ENCODE results near the gene FOS.
A peak's percentile ranks its signal among the peaks of the same experiment; 100 is the strongest.
"Not testable (repeated sequence)": the region's sequence is repeated elsewhere in the genome, so short reads cannot be mapped to it uniquely, and the experiment has no call there.

FOS gene

DNA sequence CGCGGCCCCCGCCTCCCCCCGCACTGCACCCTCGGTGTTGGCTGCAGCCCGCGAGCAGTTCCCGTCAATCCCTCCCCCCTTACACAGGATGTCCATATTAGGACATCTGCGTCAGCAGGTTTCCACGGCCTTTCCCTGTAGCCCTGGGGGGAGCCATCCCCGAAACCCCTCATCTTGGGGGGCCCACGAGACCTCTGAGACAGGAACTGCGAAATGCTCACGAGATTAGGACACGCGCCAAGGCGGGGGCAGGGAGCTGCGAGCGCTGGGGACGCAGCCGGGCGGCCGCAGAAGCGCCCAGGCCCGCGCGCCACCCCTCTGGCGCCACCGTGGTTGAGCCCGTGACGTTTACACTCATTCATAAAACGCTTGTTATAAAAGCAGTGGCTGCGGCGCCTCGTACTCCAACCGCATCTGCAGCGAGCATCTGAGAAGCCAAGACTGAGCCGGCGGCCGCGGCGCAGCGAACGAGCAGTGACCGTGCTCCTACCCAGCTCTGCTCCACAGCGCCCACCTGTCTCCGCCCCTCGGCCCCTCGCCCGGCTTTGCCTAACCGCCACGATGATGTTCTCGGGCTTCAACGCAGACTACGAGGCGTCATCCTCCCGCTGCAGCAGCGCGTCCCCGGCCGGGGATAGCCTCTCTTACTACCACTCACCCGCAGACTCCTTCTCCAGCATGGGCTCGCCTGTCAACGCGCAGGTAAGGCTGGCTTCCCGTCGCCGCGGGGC is at the start of gene FOS:
FOS (plus strand) TSS at position 407 of the 731 bp plus-strand sequence; CDS start at position 562, 155 bp downstream.
- peak; percentile 90 to 91 for DNase-seq

DNA sequence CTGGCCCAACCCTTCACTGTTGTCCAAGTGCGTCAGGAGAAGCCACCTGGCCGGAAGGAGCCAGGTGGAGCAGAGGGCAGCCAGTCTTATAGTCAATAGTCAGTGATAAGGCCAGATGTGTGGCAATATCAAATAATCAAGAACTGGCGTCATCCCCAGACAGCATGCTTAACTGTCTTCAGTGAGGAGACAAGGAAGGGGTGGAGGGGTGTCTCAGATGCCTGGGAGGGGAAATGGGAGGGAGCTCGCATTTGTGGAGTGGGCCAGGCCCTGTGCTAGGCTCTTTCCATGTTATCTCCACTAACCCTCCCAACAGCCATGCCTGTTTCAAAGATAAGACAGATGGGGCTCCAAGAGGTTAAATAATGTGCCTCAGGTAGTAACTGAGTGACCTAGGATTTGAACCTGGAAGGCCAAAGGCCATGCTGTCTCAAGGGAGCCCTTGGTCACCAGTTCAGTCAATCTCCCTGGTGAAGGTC is 48.9 kb upstream of the FOS start:
- no peak for DNase-seq

DNA sequence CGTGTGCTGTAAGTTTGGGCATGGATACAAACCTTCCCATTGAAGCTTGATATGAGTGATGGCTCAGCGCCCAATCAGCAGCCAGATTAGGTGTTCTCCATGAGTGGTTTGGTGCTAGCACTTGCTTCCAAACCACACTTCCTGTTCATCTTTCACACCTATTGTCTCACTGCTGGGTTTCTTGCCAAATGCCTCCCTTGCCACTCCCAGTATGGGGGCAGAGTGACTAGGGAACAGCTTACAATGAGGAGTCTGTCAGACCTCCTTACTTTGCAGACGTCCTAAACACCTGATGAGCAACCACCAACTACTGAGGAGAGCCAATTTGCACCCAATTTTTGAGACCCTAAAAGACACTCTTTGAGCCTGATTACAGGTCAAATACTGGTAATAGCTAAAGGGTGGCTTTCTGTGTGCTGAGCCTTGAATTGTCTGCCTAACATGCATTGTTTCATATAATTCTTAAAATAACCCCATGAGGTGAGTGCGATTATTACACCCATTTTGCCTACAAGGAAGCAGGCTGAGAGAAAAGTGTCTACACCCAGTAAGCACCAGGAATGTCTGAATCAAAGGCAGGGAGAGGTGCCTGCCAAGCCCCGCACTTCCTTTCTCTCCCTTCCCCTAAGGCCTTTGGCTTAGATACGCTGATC is 48.4 kb upstream of the FOS start:
- DNase-seq, result peak in 1 of 2 experiments; percentile 25

DNA sequence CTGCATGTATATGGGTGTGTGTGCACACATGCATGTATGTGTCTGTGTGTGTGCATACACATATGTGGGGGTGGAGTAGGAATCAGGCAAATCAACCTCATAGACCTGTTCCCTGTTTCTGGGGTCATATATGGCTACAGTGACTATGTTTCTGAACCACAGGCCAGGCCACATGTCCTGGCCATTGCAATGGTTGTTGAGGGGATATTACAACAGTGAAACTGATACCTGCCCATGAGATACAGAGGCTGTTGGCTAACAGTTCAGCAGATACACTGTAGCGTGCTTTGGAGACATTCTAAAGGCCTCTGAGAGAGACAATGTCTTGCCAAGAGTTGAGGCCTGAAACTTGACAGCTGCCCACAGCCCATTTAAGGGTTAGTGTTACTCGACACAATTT is 47.3 kb upstream of the FOS start:
- no peak for DNase-seq

DNA sequence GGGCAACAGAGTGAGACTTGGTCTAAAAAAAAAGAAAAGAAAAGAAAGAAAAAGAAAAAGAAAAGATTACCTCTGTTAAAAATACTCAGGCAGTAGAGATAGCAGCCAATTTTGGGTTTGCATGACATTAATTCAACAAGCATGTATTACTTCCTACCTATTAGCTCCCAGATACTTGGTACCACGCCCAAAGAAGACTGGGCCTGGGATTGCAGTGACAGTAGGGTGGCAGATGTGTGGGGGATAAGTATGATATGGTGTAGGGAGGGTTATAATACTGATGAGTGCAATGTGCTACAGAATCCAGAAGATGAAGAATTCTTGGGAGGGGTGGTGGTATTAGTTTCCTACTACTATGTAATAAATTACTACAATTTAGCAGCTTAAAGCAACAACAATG is 46.4 kb upstream of the FOS start:
- no peak for DNase-seq

DNA sequence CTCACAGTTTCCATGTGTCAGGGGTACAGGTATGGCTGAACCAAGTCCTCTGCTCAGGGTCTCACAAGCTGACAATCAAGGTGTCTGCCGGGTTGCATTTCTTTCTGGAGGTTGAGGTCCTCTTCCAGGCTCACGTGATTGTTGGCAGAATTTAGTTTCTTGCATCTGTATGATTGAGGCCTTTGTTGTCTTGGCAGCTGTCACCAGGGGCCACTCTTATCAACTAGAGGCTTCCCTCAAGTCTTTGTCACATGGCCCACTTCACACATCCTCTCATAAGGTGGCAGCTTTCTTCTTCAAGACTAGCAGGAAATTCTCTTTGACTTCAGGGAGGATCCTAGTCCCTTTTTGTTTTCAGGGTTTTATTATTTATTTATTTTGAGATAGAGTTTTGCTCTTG is 46.0 kb upstream of the FOS start:
- DNase-seq, result no peak

DNA sequence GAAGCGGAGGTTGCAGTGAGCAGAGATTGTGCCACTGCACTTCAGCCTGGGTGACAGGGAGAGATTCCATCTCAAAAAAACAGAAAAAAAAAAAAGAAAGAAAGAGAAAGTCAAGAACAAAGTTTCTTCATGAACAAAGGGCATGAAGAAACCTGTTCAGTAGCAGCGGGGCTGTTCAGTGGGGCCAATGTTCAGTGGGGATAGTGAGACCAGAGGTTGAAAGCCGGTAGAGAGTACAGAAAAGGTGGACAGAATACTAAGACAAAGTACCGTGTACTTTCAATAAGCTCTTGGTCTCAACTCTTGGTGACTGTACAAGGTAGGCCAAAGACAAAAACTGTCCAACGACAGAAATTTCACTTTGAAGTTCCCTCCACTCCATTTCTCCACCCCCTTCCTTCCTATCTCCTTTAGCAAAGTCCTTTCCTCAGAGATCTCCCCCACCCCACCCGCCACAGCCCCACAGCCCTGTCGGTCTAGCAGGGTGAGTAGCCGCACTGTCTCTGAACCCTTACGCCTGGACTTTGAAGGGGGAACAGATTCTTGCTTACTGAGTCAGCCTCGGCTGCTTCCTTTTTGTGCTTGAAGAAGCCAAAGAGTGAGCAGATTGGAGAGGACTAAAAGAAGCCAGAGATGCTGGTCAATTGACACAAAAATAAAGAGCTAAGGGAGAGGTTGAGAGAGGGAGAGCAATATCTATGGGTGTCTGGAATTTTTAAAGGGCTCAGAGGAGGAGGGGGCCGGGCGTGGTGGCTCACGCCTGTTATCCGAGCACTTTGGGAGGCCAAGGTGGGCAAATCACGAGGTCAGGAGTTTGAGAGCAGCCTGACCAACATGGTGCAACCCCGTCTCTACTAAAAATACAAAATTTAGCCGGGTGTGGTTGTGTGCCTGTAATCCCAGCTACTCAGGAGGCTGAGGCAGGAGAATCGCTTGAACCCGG is 44.2 kb upstream of the FOS start:
- no peak for DNase-seq

DNA sequence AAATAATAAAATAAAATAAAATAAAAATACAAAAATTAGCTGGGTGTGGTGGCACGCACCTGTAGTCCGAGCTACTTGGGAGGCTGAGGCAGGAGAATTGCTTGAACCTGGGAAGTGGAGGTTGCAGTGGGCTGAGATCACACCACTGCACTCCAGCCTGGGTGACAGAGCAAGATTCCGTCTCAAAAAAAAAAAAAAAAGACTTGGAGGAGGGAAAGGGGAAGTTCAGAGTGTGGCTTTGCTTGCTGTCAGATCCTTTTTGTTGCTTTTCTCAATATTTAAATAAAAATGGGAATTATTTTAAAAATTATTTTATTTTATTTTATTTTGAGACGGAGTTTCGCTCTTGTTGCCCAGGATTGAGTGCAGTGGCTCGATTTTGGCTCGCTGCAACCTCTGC is 43.4 kb upstream of the FOS start:
- DNase-seq, result not testable (repeated sequence)

DNA sequence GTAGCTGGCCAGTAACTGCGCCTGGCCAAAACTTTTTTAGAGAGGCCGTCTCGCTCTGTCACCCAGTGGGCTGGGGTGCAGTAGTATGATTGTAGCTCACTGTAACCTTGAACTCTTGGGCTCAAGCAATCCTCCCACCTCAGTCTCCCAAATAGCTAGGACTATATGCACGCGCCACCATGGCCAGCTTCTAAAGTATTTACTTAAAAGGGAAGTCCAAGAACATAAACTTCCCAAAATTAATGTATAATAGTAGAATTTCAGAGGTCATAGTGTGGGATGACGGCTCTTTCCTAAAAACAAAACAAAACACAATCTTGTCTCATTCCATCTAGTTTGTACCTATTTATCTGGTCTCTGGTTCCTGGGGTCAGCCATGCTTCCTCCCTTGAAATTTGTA is 42.2 kb upstream of the FOS start:
- no peak for DNase-seq

DNA sequence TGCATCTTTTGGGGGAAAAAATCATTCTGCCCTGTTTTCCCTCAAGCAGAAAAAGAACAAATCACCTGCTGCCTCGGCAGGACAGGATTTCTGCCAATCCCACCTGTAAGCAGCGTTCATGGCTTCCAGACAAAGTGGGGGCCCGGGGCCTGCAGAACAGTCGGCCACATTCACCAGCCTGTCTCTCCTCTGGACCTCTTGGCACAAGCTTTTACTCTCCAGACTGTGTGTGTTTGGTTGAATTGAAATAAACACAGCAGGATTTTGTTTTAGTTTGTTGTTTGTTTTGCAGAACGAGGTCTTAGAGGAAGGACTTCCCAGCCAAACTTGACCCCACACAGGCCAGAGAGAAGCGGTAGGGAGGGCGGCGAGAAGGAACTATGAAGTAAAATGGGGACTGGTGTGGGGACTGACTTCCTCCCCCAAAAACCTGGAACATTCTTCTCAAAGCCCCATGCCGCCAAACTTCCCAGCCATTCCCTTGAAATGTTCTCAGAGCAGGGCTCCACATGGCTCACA is 41.7 kb upstream of the FOS start:
- DNase-seq, result no peak

DNA sequence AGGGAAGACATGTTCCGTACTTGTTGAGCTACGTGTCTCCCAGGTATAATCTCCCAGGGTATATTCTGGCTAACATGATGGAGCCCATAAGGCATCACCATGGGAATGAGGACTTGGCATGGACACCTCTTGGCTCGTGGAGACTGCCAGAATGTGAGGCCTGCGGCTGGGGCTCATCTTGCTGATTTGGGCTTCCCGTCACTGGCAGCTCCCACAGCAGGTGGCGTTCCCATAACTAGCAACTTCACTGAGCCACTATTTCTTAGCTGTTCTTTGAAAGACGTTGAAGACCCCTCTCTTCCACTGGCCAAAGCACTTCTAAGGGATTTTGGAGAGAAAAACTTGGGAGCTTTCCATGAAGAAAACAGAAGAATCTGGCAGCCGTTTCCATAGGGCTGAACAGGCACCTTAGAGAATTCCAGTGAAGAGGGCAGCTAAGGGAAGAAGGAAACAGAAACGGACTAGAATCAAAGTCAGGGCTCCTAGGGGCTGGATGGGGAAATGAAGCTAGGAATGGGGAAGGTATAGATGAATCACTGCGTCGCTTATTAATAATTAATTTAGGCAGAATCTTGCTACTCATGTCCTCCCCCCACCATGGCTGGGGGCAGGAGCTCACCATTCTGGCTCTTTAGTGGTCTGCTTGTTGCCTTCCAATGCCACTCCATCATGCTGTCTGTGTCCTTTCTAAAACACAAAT is 39.7 kb upstream of the FOS start:
- no peak for DNase-seq

DNA sequence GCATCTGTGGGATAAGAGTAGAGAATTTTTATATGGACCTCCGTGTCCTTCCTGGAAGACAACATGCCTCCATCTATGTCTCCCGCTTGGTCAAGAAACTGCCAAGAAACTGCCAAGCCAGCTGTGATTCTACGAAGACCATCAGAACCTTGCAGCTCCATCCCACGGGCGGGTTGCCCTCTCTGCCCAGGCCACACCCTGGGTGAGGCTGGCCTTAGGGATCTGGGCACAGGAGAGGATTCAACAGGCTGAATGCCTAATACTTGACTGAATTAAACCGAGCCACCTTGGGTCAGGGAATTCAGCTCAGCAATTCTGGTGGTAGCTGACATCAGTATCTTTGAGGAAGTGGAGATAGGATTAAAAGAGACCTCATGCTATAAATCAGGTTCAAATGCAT is 37.8 kb upstream of the FOS start:
- no peak for DNase-seq

DNA sequence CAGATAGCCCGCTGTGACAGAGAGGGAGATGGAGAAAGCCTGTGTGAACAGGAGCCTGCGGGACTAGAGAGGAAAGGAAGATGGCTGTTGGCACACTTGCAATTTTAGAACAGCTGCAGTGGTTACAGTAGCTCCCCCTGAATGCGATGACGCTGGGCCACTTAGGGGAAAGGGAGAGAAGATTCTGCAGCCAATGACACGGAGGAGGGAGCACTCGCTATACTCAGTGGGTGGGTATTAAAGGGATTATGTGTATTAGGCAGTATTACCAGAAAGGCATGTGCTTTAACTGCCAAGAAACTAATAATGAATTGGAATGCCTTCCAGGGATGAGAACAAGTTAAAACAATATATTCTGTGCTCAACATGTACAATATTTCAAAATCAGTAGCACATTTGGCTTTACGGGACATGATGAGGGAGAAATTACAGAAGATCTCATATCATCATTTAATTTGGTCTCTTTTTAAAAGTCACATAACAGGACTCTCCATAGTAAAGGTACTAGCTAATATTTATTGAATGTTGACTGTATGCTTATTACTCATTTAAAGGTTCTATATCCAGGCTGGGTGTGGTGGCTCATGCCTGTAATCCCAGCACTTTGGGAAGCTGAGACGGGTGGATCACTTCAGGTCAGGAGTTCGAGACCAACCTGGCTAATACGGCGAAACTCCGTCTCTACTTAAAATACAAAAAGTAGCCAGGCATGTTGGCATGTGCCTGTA is 35.9 kb upstream of the FOS start:
- peak; percentile 26 to 45 for DNase-seq

DNA sequence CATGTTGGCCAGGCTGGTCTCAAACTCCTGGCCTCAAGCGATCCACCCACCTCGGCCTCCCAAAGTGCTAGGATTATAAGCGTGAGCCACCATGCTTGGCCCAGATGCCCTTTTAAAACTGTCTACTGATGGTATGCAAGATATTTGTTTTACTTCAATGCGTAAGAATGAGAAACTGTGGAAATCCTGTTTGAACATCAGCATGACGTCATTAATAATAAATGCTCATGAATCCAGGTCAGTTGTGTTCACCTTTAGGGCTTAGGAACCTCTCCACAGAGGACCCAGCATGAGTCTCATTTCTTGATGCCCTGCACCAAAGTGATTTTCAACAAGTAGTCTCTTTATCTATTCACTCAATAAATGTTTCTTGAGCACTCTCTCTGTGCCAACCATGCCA is 34.5 kb upstream of the FOS start:
- no peak for DNase-seq

DNA sequence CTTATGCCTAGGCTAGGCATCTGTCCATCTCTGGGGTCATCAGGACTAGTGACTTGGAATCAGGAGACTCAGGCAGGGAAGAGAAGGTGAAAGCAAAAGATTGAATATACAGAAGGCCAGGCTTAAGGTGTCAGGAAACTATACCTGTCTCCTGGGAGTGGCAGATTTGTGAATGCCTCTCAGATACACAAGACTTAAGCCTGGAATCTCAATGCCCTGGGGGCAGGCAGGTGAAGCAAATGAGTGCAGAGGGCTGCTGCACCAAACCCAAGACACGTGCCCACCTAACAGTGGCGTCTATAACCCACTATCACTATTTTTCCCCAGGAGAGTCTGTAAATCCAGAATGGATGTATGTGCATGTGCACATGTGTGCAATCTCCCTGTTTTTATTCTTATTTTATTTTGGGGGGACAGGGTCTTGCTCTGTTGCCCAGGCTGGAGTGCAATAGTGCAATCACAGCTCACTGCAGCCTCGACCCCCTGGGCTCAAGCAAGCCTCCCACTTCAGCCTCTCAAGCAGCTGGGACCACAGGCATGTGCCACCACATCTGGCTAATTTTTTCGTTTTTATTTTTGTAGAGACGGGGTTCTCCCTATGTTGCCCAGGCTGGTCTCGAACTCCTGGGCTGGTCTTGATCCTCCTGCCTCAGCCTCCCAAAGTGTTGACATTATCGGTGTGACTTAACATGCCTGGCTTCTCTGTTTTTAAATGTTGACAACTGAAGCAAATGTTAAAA is 31.9 kb upstream of the FOS start:
- no peak for DNase-seq

DNA sequence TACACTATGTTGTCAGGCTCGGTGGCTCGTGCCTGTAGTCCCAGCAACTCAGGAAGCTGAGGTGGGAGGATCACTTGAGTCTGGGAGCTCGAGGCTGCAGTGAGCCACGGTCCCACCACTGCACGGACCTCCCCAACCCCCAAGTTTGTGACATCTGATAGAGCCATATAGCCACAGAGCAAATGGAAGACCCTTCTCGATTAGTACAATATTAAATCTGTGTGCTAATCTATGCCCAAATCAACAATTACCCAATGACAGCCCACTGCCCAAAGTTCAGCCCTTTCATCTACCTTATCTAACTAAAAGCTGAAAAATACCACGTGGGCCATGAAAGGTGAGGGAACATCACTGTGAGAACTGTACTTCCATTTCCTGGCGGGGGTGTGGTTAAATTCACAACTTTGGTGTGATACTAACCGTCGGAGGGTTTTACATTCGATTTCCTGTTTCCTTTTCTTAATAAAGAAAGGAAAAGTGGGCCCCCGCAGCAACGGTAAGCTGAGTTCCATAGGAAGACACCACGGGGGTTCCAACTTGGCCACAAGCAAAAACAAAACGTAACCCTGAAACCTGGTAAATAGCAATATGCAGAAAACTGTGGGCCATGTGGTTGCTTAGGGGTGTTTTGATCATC is 31.2 kb upstream of the FOS start:
- DNase-seq, result no peak

DNA sequence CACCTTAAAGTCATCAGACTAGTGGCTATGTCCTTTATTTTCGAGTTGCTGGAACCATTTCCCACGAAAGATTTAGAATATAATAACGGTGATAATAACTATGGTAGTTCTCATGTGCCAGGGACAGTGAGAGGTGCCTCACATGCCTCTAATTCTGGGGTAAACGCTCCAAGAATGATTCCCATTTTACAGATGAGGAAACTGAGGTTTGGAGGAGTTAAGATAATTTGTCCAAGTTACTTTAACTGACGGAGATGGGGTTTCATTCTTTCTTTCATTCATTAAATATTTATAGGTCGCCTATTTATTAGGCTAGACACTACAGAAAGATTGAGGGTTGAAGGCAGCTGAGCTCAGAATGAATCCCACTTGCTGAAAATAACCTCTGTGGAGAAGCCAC is 30.7 kb upstream of the FOS start:
- no peak for DNase-seq

DNA sequence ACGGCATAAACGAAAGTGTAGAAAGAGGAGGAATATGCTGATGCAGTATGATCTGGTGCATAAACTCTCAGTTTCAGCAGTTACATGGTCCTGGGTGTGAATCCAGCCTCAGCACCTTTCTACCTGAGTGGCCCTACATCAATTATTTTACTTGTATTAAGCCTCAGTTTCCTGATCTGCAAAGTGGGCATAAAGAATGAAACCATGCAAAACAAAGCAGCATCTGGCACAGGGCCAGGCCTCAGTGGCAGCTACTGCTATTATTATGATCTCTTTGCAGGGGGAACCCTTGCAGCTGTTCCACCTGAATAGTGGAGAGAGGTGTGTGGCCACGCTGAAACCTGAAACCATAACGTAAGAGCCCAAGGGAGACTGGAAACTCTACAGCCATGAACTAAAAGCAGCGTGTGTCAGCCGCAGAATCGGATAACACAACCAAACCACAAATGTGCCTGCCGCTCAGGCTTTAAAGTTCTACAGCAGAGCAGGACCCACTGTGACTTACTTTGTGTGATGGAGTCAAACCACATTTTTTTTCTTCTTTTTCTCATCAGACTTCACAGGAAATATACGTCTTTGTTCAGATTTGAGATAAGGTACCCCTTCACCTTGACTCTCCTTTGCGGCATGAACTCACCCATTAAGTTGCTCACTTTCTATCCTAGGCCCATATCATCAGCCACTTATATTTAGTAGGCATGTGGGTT is 29.2 kb upstream of the FOS start:
- peak; percentile 51 to 68 for DNase-seq

DNA sequence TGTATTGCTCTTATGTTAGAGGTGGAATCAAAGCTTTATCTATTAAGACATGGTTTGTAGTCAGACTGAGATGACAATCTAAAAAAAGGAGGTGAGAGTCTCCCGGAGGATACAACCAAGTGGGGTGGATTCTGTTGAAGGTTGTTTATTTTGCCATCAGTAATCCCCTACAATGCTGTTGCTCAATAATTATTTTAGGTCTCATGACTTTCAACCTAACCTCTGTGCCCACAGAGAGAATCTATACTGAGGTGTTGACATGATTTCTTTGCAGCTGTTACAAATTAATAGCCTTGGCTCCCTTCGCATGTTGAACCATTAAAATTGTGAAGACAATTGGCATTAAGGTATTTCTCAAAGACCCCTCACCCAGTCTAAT is 28.7 kb upstream of the FOS start:
- DNase-seq, result no peak

DNA sequence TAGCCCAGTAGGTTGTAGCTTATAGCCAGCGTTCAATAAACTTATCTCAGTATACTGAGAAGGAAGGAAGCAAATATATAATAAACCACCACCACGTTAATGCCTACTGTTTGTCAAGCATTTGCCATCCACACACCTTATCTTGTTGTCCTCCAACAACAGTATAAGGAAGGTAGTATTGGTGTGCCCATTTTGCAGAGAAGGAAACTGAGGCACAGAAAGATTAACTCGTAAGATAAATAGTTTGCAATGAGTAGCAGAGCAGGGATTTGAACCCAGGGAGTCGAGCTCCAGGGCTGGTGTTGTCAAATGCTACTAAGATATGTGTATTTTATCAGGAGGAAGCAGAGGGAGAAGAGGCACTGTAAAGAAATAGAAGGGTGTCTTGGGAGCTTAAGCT is 27.8 kb upstream of the FOS start:
- DNase-seq, result no peak
